WTC11 (cell line): ENCODE results near the gene GLB1L3. TPM values are rescaled to one million over a fixed set of nuclear protein-coding genes. Genes with fewer than 3 reads are reported as not detected.

Experiments
- ATAC-seq: fragments of 200-7000 bp; cut with Tn5 transposase; 2 replicates; pipeline ENCODE4 v1.10.0; 2021; ENCODE audit warnings: mild to moderate bottlenecking, moderate library complexity
- CTCF ChIA-PET: fragments of 300-600 bp; sonication (Branson Sonifier 250); formaldehyde crosslinking; loops from one replicate; lab custom pipeline; 2021; ENCODE audit warnings: antibody characterized with exemption; lab: Charles Lee
- POLR2A ChIA-PET: fragments of 350-600 bp; sonication (Branson Sonifier 250); formaldehyde crosslinking; loops from one replicate; lab custom pipeline; 2021; ENCODE audit warnings: antibody characterized with exemption; lab: Charles Lee
- DNase-seq: peaks from one replicate; pipeline ENCODE4 v3.0.0; 2021; ENCODE audit warnings: low spot score
- H3K27ac Mint-ChIP-seq: 2 replicates; pipeline ENCODE4 v1.8.0; 2021; ENCODE audit warnings: mixed read lengths
- H3K27me3 Mint-ChIP-seq: 2 replicates; pipeline ENCODE4 v1.8.0; 2021; ENCODE audit warnings: low read depth, mild to moderate bottlenecking, moderate library complexity, mixed read lengths
- H3K36me3 Mint-ChIP-seq: 2 replicates; pipeline ENCODE4 v1.8.0; 2021; ENCODE audit warnings: mixed read lengths
- H3K4me1 Mint-ChIP-seq: 2 replicates; pipeline ENCODE4 v1.8.0; 2022; ENCODE audit warnings: mixed read lengths
- H3K4me3 Mint-ChIP-seq: 2 replicates; pipeline ENCODE4 v1.8.0; 2021; ENCODE audit warnings: mild to moderate bottlenecking, moderate library complexity, mixed read lengths
- H3K9me3 Mint-ChIP-seq: 2 replicates; pipeline ENCODE4 v1.8.0; 2021; ENCODE audit warnings: mixed read lengths
- AFF4 ChIP-seq: sonication (generic); formaldehyde crosslinking; IDR thresholded peaks from 2 replicates; pipeline ENCODE4 v1.8.1; 2023; ENCODE audit warnings: mild to moderate bottlenecking, missing genetic modification reagents, borderline replicate concordance
- CDX4 ChIP-seq: fragments of 250-450 bp; sonication (Bioruptor Pico); IDR thresholded peaks from 2 replicates; pipeline ENCODE4 v1.9.0; 2021; ENCODE audit warnings: moderate library complexity, mild to moderate bottlenecking, inconsistent platforms, borderline replicate concordance
- CREB1 ChIP-seq: sonication (generic); formaldehyde crosslinking; IDR thresholded peaks from 2 replicates; pipeline ENCODE4 v1.8.0; 2023; ENCODE audit warnings: mild to moderate bottlenecking, missing genetic modification reagents
- E2F4 ChIP-seq: sonication (generic); formaldehyde crosslinking; IDR thresholded peaks from 2 replicates; pipeline ENCODE4 v1.8.1; 2022; ENCODE audit warnings: low read depth, mild to moderate bottlenecking, moderate library complexity, missing genetic modification reagents, borderline replicate concordance
- ELF4 ChIP-seq: sonication (generic); formaldehyde crosslinking; IDR thresholded peaks from 2 replicates; pipeline ENCODE4 v1.8.1; 2022; ENCODE audit warnings: low read depth, mild to moderate bottlenecking, moderate library complexity, missing genetic modification reagents
- ESRRA ChIP-seq: sonication (generic); formaldehyde crosslinking; IDR thresholded peaks from 2 replicates; pipeline ENCODE4 v1.8.1; 2022; ENCODE audit warnings: mild to moderate bottlenecking, missing genetic modification reagents, borderline replicate concordance
- ETV6 ChIP-seq: sonication (generic); formaldehyde crosslinking; IDR thresholded peaks from 2 replicates; pipeline ENCODE4 v1.8.1; 2022; ENCODE audit warnings: mild to moderate bottlenecking, missing genetic modification reagents
- IRF1 ChIP-seq: sonication (generic); formaldehyde crosslinking; IDR thresholded peaks from 2 replicates; pipeline ENCODE4 v1.8.0; 2023; ENCODE audit warnings: missing genetic modification reagents
- MYBL2 ChIP-seq: sonication (generic); formaldehyde crosslinking; IDR thresholded peaks from 2 replicates; pipeline ENCODE4 v1.8.1; 2023; ENCODE audit warnings: mild to moderate bottlenecking, moderate library complexity, missing genetic modification reagents
- NR3C1 ChIP-seq: sonication (generic); formaldehyde crosslinking; conservative IDR thresholded peaks from 2 replicates; pipeline ENCODE4 v1.8.1; 2023; ENCODE audit warnings: low read depth, mild to moderate bottlenecking, missing genetic modification reagents
- OVOL2 ChIP-seq: fragments of 250-450 bp; sonication (Bioruptor Pico); IDR thresholded peaks from 2 replicates; pipeline ENCODE4 v1.9.0; 2021; ENCODE audit warnings: mild to moderate bottlenecking, borderline replicate concordance
- PRRX2 ChIP-seq: fragments of 250-450 bp; sonication (Bioruptor Pico); IDR thresholded peaks from 2 replicates; pipeline ENCODE4 v1.8.0; 2021; ENCODE audit warnings: mild to moderate bottlenecking
- TCF7 ChIP-seq: sonication (generic); formaldehyde crosslinking; IDR thresholded peaks from 2 replicates; pipeline ENCODE4 v1.8.0; 2022; ENCODE audit warnings: mild to moderate bottlenecking, low read depth, missing genetic modification reagents, moderate library complexity
- TEAD4 ChIP-seq: sonication (generic); formaldehyde crosslinking; IDR thresholded peaks from 2 replicates; pipeline ENCODE4 v1.8.0; 2022; ENCODE audit warnings: mild to moderate bottlenecking, missing genetic modification reagents
- USF1 ChIP-seq: sonication (generic); formaldehyde crosslinking; IDR thresholded peaks from 2 replicates; pipeline ENCODE4 v1.8.0; 2022; ENCODE audit warnings: mild to moderate bottlenecking, missing genetic modification reagents
- ZBTB21 ChIP-seq: sonication (generic); formaldehyde crosslinking; IDR thresholded peaks from 2 replicates; pipeline ENCODE4 v1.8.1; 2023; ENCODE audit warnings: mild to moderate bottlenecking, missing genetic modification reagents, borderline replicate concordance
- ZNF232 ChIP-seq: sonication (generic); formaldehyde crosslinking; IDR thresholded peaks from 2 replicates; pipeline ENCODE4 v1.8.0; 2022; ENCODE audit warnings: mild to moderate bottlenecking, missing genetic modification reagents
- ZNF416 ChIP-seq: fragments of 250-450 bp; sonication (Bioruptor Pico); IDR thresholded peaks from 2 replicates; pipeline ENCODE4 v1.9.0; 2021; ENCODE audit warnings: mild to moderate bottlenecking, inconsistent platforms
- ZNF512 ChIP-seq: sonication (generic); formaldehyde crosslinking; IDR thresholded peaks from 2 replicates; pipeline ENCODE4 v1.8.1; 2022; ENCODE audit warnings: missing genetic modification reagents, borderline replicate concordance
- ZNF532 ChIP-seq: fragments of 250-450 bp; sonication (Bioruptor Pico); IDR thresholded peaks from 2 replicates; pipeline ENCODE4 v1.9.0; 2021; ENCODE audit warnings: mild to moderate bottlenecking, borderline replicate concordance
- total RNA-seq: library from RNA; stranded (reverse); gene quantifications from 3 replicates; pipeline ENCODE4 v1.2.3, GENCODE V29; 2021

Gene GLB1L3
- total RNA-seq, 1 experiment from 2014 or later: 50.2 TPM

- H3K9me3 Mint-ChIP-seq: no peaks in the 10 kb centered on the region
- POLR2A ChIA-PET: no interaction called here
- CTCF ChIA-PET: no interaction called here
Measured at GRCh38 chr11:134330611-134331353, 54.6 kb downstream of the GLB1L3 start.

More at GRCh38 chr11:134330611-134331353, 54.6 kb downstream of the GLB1L3 start:
- Mint-ChIP-seq H3K4me3 (peak overlapping the region; percentile 75), H3K36me3 (no peaks in the 10 kb centered on the region), H3K4me1 (peaks cover 26% of the 10 kb centered on the region), H3K27ac (no peak overlapping the region), H3K27me3 (peaks cover 46% of the 10 kb centered on the region)
- TF ChIP-seq ZNF232 (CRISPR knock-in tag) (no peak), TEAD4 (no peak), CDX4 (CRISPR knock-in tag) (no peak), TCF7 (CRISPR knock-in tag) (no peak), E2F4 (CRISPR knock-in tag) (no peak), ESRRA (CRISPR knock-in tag) (no peak), MYBL2 (CRISPR knock-in tag) (no peak), OVOL2 (no peak), ZNF416 (CRISPR knock-in tag) (no peak), PRRX2 (CRISPR knock-in tag) (no peak), IRF1 (no peak), AFF4 (CRISPR knock-in tag) (no peak), USF1 (CRISPR knock-in tag) (no peak), ZNF512 (no peak), NR3C1 (CRISPR knock-in tag) (no peak), ZNF532 (CRISPR knock-in tag) (no peak), ELF4 (CRISPR knock-in tag) (no peak), CREB1 (no peak), ZBTB21 (no peak), ETV6 (no peak)
- ATAC-seq: no peak
- DNase-seq: no peak
